NK-92 treated with Interleukin-12 subunit alpha and Interleukin-12 subunit beta, amount 100 ng/mL, for 24 hours (cell line): ENCODE data around the gene RANGAP1.

Experiments used
- DNase-seq: peaks from one replicate; lab custom pipeline; 2025; lab: John Stamatoyannopoulos, UW

Gene RANGAP1, protein sequence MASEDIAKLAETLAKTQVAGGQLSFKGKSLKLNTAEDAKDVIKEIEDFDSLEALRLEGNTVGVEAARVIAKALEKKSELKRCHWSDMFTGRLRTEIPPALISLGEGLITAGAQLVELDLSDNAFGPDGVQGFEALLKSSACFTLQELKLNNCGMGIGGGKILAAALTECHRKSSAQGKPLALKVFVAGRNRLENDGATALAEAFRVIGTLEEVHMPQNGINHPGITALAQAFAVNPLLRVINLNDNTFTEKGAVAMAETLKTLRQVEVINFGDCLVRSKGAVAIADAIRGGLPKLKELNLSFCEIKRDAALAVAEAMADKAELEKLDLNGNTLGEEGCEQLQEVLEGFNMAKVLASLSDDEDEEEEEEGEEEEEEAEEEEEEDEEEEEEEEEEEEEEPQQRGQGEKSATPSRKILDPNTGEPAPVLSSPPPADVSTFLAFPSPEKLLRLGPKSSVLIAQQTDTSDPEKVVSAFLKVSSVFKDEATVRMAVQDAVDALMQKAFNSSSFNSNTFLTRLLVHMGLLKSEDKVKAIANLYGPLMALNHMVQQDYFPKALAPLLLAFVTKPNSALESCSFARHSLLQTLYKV

DNA sequence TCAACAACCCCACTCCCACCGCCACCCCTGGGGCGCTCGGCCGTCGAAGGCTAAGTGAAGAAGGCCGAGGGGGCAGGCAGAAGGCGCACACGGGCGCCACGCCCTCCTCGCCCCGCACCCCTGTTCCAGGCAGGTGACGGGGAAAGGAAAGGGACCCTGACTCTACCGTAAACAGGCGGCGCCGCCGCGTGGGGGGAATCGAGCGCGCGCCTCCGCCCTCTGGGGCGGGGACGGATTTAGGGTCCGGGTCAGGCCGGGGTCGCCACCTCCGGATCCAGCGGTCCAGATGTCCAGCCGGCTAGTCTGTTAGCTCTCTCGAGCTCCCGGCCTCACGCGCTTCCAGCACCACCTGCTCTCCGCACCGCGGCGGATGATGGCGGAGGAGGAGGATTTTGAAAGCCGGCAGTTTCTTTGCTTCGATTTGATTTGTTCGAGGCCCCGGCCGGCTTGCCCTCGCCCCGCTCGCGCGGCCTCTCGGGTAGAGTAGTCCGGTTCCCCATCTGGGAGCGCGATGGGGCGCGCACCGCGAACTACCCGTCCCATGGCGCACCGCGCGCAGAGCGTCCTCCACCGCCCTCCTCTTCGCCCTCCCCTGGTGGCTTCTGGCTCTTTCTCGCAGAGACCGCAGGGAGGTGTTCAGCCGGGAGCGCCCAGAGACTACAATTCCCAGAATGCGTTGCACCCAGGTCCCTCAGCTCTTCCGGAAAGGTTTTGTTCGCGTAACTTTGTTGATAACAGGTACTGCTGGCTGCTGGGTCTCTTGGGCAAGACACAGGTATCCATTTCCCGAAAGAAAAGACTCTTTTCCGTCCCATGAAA, at the start of gene RANGAP1:
TSS of gene RANGAP1 (minus strand) at position 368 of the 819 bp plus-strand sequence. CDS start 5,143 bp downstream, outside the sequence.
- DNase-seq = peak; percentile 95

DNA sequence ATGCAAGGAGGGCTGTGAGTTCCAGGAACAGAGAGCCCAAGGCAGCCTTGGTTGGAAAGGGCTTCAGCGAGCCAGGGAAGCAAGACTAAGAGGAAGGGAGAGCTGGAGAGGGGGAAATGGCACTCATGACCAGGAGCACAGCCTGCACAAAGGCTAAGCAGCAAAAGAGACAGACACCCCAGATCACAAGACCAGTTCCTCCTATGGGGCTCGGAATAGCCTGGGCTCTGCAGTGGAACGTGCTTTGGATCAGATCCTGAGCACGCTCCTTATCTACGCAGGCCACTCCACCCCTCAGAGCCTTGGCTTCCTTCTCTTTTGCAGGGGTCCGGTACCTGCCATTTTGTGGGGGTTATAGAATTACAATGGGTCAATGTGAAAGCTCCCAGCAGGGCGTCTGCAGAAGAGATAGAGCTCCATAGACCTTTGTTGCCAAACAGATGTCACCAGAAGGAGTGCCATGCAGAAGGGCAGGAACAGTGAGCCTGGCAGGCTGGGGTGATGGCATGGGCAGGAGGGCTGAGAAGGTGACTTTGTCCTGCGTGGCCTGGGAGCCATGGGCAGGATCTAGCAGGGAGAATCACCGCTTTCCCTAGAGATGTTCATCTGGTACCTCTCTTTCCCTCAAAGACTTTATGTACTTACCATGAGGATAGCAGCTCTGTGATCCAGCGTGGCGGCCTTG, 49.1 kb upstream of the RANGAP1 start:
- DNase-seq = no peak

DNA sequence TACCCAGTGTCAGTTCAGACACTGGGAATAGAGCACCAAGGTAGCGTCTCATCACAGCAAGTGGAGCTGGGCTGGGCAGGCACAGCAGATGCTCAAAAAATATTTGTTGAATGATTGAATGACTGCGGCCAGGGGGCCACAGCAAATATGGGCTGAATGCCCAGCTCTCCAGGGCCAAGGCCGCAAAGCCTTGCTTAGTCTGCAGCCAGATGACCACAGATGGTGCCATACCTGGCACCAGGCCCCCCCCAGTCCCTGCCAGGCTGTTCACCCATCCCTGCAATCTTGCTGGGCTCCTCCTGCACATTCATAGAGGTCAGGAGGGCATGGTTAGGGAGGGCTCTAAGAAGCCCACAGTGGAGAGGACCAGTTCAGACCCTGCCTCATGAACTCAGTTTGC, 48.2 kb upstream of the RANGAP1 start:
- no peak for DNase-seq

DNA sequence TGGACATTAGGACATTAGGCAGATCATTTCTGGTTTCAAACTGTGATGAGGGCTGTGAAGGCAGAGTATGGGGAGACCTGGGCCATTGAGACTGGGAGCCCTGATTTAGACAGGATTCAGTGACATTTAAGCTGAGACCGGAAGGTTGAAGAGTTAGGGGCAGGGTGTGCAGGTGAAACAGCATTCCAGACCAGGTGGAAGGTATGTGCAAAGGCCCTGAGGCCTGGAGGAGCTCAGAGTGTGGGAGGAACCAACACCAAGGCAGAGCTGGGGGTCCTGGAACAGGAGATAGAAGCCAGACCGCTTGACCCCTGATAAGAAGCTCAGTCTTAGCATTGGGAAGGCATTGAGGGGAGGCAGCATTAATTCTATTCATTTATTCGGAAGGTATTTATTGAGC, 47.8 kb upstream of the RANGAP1 start:
- DNase-seq = no peak

DNA sequence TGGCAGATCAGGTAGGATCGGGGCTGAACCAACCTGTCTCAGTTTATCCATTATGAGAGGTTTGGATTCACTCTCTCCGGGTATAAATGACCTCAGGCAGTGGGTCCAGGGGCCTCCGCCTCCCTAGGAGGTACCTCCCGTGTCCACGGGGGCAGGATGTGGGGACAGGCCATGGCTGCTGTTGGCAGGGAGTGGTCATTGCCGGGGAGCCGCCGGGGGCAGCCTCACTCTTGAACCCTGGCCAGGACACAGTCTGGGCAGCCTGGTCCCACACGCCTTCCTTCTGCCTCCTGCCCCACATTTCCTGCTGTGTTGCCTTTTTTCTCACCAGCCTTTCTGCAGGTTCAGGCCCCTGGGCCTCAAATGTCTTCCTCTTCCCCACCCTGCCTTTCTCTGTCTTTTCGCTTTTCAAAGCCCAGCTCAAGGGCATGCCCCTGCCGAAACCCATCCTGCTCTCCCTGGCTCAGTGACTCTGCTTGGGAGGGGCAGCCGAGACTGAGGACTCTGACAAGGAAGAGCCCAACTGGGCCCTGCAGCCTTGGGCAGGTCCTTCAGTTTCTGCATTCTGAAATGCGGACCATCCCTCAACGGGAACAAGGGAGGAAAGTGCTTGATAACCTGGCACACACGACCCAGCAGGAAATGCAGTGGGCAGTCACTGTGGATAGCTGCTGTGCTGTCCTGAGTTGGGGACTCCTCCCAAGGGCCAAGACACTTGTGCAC, 46.4 kb upstream of the RANGAP1 start:
- DNase-seq = no peak

DNA sequence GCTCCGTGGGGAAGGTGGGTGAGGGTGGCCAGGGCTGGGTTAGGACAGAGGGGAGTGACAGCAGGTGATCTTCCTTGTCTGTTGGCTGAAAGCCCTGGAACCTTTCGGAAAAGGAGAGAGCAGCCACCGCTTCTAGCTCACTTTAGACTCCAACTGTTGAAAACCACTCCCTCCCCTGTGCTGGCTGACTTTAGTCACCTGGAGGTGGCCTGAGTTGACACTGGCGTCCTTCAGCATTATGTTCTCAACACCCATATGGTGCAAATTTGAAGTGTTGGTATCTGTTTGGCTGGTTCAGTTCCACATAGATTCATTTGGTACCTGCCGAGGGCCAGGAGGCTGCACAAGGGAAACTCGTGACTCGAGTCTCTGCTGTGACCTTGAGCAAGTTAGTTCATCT, 44.2 kb upstream of the RANGAP1 start:
- no peak for DNase-seq

DNA sequence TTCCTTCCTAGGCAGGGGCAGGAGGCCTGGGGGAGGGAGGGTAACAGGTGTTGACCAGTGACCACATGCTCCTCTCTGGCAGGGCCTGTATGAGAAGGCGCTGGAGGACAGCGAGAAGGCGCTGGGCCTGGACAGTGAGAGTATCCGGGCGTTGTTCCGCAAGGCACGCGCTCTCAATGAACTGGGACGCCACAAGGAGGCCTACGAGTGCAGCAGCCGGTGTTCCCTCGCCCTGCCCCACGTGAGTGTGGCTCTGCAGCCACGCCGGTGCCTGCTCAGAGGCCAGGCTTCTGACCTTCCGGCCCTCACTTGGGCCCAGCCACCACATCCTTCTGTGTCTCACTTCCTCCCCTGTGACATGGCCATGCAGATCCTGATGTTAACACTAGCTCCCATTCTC, 41.1 kb upstream of the RANGAP1 start:
- no peak for DNase-seq

DNA sequence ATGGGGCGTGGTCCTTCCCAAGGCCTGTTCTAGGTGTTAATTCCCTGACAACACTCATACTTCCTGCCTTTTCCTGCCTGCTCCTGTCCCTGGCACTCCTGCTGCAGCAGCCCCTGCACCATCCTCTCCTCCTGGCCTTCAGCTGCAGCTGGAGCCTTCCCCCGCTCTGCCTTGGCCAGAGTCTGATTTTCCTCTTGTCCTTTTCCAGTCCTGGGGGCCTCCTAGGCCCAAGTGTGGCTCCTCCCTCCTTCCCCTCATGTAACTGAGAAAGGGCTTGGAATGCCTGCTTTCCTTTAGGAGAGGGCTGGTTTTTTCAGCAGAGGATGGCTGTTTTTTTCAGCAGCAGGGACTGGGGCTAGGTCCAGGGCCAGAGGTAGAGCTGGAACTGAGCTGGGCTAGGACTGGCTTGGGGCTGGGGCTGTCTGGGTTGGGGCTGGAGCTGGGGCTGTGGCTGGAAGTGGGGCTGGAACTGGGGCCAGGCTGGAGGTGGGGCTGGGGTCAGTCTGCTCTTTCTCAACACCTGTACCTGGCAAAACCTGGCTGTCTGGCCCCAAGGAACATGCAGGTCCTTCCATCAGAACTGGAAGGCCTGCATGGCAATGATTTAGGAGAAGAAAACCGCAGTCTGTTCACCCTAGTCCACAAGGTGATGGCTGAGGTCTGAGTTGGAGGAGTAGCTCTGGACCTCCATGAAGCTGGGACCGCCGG, 39.0 kb upstream of the RANGAP1 start:
- DNase-seq = no peak

DNA sequence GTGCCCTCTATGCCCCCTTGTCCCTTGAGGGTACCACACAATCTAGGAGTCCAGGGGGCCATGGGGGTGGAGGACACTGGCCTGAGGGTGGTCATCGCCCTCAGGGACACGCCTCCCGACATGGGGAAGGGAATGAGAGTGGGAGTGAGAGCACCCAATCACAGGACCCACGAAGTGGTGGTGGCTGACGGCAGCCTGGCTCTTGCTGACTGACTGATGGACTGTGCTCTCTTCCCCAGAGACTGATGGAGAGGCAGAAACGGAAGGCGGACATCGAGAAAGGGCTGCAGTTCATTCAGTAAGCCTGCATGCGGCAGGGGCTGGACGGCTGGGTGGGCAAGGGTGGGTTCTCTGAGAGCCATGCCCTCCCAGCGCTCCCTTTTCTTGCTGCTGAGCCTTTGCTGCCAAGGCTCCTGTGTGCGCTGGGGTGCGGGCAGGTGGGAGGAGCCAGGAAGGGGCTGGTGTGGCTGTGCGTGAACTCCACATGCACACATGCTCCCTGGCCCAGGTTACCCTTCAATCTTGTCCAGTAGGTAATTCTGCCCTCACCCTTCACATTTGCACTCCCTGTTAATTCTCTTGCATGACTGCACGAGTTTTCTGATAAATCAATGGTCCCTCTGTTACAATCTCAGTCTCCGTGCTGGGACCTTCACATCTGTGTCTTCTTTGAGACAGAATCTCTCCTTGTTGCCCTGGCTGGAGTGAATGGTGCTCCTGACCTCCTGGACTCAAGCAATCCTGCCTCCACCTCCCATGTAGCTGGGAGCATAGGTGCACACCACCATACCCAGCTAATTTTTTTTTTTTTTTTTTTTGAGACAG, 34.6 kb upstream of the RANGAP1 start:
- no peak for DNase-seq

DNA sequence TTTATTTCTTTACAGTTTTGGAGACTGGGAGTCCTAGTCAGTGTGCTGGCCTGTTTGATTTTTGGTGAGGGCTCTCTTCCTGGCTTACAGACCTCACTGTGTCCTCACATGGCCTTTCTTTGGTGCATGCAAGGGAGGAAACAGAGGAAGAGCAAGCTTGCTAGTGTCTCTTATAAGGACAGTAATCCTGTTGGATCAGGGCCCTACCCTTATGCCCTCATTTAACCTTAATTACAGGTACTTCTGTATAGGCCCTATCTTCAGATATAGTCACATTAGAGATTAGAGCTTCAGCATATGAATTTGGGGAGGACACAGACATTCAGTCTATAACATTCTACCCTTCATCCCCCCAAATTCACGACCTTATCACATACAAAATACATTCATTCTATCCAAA, 29.6 kb upstream of the RANGAP1 start:
- DNase-seq = no peak

DNA sequence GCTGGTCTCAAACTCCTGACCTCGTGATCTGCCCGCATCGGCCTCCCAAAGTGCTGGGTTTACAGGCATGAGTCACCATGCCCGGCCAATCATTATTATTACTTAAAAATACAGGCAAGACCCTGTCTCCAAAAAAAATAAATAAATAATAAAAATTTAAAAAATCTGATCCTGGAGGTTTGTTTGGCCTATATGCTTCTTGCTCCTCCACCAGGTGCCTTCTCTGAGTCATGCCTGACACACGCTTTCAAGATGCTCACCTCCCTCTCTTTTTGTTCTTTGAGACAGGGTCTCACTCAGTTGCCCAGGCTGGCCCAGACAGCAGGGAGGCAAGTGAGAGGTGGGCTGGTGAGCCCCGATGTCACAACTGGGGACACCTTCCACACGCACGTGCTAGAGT, 28.8 kb upstream of the RANGAP1 start:
- DNase-seq = no peak

DNA sequence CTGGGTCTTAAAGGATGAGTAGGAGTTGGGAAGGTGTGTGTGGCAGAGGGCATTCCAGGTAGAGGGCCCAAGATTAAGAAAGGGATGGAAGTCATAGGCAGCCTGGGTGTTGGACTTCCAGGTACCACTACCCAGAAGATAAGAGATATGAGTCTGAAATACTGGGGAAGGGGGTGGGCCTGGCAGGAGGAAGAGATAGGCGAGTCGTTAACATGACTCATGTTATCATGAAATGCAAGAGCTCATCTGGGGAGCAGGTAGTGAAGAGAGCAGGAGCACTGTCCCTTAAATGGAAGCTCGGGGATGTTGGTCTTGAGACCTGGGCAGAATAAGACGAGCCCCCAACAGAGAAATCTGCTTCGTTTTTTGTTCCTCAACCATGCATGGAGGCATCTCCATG, 25.5 kb upstream of the RANGAP1 start:
- no peak for DNase-seq

DNA sequence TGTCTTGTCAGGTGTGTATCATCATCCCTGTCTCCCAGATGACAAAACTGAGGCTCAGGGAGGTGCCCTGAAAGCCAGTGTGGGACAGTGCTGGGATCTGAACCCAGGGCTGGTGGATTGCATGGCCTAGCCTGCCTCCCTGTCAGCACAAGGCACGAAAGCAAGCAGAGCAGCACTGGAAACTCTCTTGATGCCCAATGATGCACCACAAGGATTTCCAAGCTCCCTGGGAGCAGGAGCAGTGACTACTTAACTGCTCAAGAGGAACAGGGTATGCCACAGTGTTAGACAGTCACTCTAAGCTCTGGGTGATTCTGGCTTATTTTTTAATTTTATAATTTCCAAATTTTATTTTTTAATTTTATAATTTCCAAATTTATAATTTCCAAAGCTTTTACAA, 24.3 kb upstream of the RANGAP1 start:
- DNase-seq = no peak

DNA sequence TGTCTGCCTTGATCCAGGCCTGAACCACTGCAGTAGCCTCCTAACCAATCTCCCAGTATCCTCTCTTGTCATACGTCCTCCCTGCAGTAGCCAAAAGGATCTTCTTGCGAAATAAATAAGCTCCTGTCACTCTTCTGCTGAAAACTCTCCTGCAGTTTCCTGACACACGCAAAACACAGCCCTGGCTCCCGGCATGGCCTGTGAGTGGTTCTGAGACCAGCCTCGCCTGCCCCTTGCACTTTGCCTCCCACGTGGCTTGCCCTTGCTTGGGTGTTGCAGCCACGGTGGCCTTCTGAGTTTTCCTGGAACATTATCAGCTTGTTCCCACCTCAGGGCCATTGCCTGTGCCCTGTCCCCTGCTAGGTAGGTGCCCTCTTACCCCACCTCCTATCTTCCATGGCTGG, 22.6 kb upstream of the RANGAP1 start:
- no peak for DNase-seq

DNA sequence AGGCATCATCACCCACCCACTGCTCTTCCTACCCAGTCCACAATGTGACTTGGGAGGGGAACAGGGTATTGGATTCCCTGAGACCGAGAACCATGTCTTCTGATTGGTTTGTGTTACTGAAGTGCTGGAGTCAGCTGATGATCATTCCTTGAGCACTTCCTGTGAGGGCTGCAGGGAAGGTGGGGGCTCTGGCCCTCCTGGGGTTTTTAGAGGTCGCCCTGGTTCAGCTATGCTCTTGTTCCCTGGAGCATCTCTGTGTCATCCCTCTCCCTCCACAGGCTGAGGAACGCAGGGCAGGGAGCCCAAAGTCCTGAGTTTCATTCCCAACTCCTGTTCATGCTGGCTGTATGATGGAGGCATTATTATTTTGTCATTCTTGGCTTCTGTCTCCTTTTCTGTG, 22.1 kb upstream of the RANGAP1 start:
- no peak for DNase-seq

DNA sequence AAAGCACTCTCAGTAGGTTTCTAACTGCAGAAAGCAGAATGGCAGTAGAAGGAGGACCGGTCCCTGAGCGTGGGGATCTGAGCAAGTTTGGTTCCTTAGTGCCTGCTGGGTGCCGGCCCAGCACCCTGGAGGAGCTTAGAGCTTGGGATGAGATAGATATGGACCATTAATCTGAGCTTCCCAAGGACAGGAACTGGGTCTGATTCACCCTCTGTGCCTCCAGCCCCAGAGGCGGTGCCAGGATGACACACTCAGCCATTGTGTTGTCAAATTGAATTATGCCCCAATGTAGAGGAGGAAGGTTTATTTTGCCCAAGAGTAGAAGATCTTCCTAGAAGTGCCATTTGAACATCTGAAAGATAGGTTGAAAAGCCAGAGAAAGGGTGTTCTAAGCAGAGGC, 19.7 kb upstream of the RANGAP1 start:
- no peak for DNase-seq

DNA sequence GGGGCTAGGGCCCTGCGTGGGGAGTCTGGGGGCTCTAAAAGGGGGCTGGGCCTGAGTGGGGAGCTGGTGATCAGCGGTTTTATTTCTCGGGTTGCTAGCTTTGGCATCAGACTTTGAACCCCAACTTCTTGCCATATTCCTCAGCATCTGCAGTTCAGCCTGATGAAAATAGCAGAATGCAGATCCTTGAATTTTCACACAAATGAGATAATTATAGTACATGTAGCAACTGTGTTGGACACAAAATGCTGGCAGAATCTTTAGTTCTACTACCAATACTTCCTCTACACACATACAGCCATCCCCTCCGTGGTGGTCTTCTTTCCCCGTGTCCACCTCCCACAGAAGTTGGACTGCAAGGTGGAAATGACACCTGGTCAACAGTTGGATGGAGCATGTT, 16.8 kb upstream of the RANGAP1 start:
- DNase-seq = no peak

DNA sequence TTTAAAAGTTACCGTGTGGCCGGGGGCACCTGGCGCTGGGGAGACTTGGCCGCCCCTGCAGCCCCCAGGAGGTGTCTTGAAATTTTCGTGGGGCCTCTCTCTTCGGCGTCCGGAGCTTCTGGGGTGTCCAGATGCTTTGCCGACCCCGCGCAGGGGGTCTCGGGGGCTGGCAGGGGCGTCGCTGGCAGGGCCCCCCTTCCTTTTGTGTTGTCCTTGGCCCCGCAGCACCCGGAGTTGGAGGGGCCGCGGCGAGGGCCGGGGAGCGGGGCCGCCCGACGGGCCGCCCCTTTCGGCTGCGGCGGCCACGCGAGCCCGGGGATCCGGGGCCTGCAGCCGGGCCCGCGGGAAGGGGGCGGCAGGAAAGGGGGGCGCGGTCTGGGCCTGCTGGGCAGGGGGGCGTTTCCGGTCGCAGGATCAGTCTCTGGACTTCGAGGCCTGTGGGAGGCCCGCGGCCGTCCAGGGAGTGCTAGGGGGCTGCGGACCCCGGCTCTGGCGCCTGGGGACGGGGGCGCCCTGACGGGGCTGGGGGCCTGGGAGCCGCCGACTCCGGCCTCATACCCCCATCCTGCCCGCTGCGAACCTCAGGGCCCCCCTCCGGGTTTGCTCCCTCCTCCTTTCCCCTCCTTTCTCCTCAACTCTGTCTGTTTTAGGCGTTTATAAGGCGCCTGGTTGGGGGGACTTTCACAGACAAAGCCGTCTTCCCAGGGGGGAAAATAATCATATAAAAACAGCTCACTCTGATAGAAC, 16.2 kb upstream of the RANGAP1 start:
- DNase-seq = no peak
